Smooth muscle cell (in vitro differentiated cells): Measurements from ENCODE around the gene CRB3. TPM values are rescaled to one million over a fixed set of nuclear protein-coding genes. Genes with fewer than 3 reads are reported as not detected.

ENCODE experiments used
- DNase-seq: peaks from one replicate; lab custom pipeline; 2025; ENCODE audit not compliant: unreplicated experiment; lab: John Stamatoyannopoulos, UW
- H2AFZ ChIP-seq: fragments of 200-600 bp; sonication (generic); 2 replicates; pipeline ENCODE4 v1.6.0; 2016; ENCODE audit warnings: antibody characterized with exemption, low read depth, mild to moderate bottlenecking
- H3F3A ChIP-seq: fragments of 200-600 bp; sonication (generic); 2 replicates; pipeline ENCODE4 v1.6.0; 2017; ENCODE audit warnings: antibody characterized with exemption, low read depth
- H3K27ac ChIP-seq: fragments of 200-600 bp; sonication (generic); 2 replicates; pipeline ENCODE4 v1.5.1; 2016; ENCODE audit warnings: low read depth, mild to moderate bottlenecking
- H3K27me3 ChIP-seq: fragments of 200-600 bp; sonication (generic); 2 replicates; pipeline ENCODE4 v1.6.1; 2016; ENCODE audit warnings: low read depth, mild to moderate bottlenecking
- H3K36me3 ChIP-seq: fragments of 200-600 bp; sonication (generic); 2 replicates; pipeline ENCODE4 v1.5.1; 2016; ENCODE audit warnings: low read depth
- H3K4me1 ChIP-seq: fragments of 200-600 bp; sonication (generic); 2 replicates; pipeline ENCODE4 v1.5.1; 2016; ENCODE audit warnings: low read depth
- H3K4me2 ChIP-seq: fragments of 200-600 bp; sonication (generic); 2 replicates; pipeline ENCODE4 v1.6.0; 2016; ENCODE audit warnings: mild to moderate bottlenecking
- H3K4me3 ChIP-seq: fragments of 200-600 bp; sonication (generic); 2 replicates; pipeline ENCODE4 v1.5.1; 2016; ENCODE audit warnings: mild to moderate bottlenecking
- H3K79me2 ChIP-seq: fragments of 200-600 bp; sonication (generic); 2 replicates; pipeline ENCODE4 v1.6.0; 2016; ENCODE audit warnings: low read depth, mild to moderate bottlenecking
- H3K9ac ChIP-seq: fragments of 200-600 bp; sonication (generic); 2 replicates; pipeline ENCODE4 v1.6.0; 2016; ENCODE audit warnings: low read depth
- H3K9me3 ChIP-seq: fragments of 200-600 bp; sonication (generic); replicated peaks from 2 replicates; pipeline ENCODE4 v1.5.1; 2016; ENCODE audit warnings: low read depth
- H4K20me1 ChIP-seq: fragments of 200-600 bp; sonication (generic); 2 replicates; pipeline ENCODE4 v1.6.0; 2016; ENCODE audit warnings: low read depth
- CTCF ChIP-seq: fragments of 200-600 bp; sonication (generic); IDR thresholded peaks from 2 replicates; pipeline ENCODE4 v1.5.1; 2017; ENCODE audit warnings: borderline replicate concordance, mild to moderate bottlenecking, antibody characterized with exemption; ENCODE audit not compliant: insufficient read depth, poor library complexity, severe bottlenecking
- WGBS: methylation state at CpG from one replicate; pipeline ENCODE4 v1.1.7; 2016; ENCODE audit warnings: low lambda C conversion rate; 5-methylcytosine and 5-hydroxymethylcytosine counted together
- polyA plus RNA-seq: library from polyadenylated mRNA; unstranded; fragments of >200 nt; fragmentation: Nextera tagmentation; extraction: Ambion mirVana; gene quantifications from 2 replicates; pipeline ENCODE4 v1.2.1, GENCODE V29; 2016
- total RNA-seq: library from RNA; depleted of rRNA; stranded (reverse); fragments of >200 nt; gene quantifications from 2 replicates; pipeline ENCODE4 v1.2.3, GENCODE V29; 2014

Gene CRB3
- total and polyA plus RNA-seq, 2 experiments from 2014 or later: 2.5 to 4.0 TPM

DNA sequence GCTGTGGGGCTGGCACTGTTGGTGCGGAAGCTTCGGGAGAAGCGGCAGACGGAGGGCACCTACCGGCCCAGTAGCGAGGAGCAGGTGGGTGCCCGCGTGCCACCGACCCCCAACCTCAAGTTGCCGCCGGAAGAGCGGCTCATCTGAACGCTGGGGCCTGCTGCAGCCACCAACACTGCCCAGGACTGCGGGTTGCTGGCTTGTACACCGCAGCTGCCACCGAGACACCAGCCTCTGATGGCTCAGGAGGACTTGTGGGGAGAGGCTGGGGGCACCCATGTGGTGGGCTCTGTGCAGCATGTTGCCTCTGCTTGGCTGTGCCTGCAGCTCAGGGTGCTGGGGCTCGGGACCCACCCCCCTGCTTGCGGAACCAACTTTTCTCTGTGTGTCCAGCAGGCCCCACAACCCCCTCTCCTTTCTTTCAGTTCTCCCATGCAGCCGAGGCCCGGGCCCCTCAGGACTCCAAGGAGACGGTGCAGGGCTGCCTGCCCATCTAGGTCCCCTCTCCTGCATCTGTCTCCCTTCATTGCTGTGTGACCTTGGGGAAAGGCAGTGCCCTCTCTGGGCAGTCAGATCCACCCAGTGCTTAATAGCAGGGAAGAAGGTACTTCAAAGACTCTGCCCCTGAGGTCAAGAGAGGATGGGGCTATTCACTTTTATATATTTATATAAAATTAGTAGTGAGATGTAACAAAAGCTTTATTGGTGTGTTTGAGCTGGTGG is 2.6 kb downstream of the CRB3 start:
- Histone ChIP-seq H4K20me1 (no peaks in the 10 kb centered on the region), H3K9me3 (no peaks in the 10 kb centered on the region), H3K36me3 (no peaks in the 10 kb centered on the region), H2AFZ (no peak overlapping the region), H3K27ac (no peak overlapping the region), H3K27me3 (peaks cover 26% of the 10 kb centered on the region), H3F3A (no peaks in the 10 kb centered on the region), H3K79me2 (no peaks in the 10 kb centered on the region), H3K4me2 (no peak overlapping the region), H3K4me1 (no peaks in the 10 kb centered on the region), H3K4me3 (no peak overlapping the region), H3K9ac (no peak overlapping the region)
- no peak for TF ChIP-seq CTCF
- DNase-seq: no peak
- WGBS: 94% methylated on average over 21 of the region's 21 CpGs

GRCh38 chr19:6467384-6467783 is 3.3 kb downstream of the CRB3 start:
- no peak overlapping the region for H3K9ac ChIP-seq
- DNase-seq: no peak
- WGBS: 95% methylated on average over 8 of the region's 8 CpGs
- no peak overlapping the region for H3K4me3 ChIP-seq
- no peak for TF ChIP-seq CTCF
- H3K9me3 ChIP-seq: no peaks in the 10 kb centered on the region
- no peaks in the 10 kb centered on the region for H3K79me2 ChIP-seq
- no peak overlapping the region for H3K4me2 ChIP-seq
- no peak overlapping the region for H2AFZ ChIP-seq
- H3K27ac ChIP-seq: no peak overlapping the region
- no peaks in the 10 kb centered on the region for H3K4me1 ChIP-seq
- H4K20me1 ChIP-seq: no peaks in the 10 kb centered on the region
- no peaks in the 10 kb centered on the region for H3F3A ChIP-seq
- H3K27me3 ChIP-seq: peaks cover 26% of the 10 kb centered on the region
- no peaks in the 10 kb centered on the region for H3K36me3 ChIP-seq

DNA sequence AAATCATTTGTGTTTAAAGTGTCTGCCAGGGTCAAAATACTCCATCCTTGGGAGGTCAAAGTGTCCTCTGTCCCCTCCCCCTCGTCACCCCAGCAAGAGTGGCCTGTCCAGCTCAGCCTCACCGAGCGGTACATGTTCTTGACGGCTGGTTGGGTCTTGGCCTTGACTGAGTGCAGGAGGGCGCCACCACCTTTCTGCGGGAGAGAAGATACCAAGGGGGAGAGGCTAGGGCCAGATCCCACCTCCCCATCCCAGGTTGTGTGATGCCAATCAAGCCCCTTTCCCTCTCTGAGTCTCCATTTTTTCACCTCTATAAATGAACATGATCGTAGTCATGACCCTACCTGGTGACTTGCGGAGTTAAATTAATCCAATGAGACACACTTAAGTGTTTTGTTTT is 6.1 kb downstream of the CRB3 start:
- no peak for TF ChIP-seq CTCF

GRCh38 chr19:6471076-6471475 is 7.0 kb downstream of the CRB3 start:
- no peak overlapping the region for H3K27ac ChIP-seq
- TF ChIP-seq CTCF: no peak
- no peaks in the 10 kb centered on the region for H3K9me3 ChIP-seq
- peaks cover 9% of the 10 kb centered on the region for H3K4me1 ChIP-seq
- no peaks in the 10 kb centered on the region for H3F3A ChIP-seq
- DNase-seq: no peak
- 76% methylated on average over 14 of the region's 14 CpGs for WGBS
- H3K4me2 ChIP-seq: no peak overlapping the region
- no peak overlapping the region for H2AFZ ChIP-seq
- H3K4me3 ChIP-seq: no peak overlapping the region
- H3K36me3 ChIP-seq: no peaks in the 10 kb centered on the region
- H3K79me2 ChIP-seq: no peaks in the 10 kb centered on the region
- H4K20me1 ChIP-seq: no peaks in the 10 kb centered on the region
- peaks cover 18% of the 10 kb centered on the region for H3K27me3 ChIP-seq
- no peak overlapping the region for H3K9ac ChIP-seq

More for the DNA sequence above, 6.1 kb downstream of the CRB3 start:
- no peaks in the 10 kb centered on the region for H3F3A ChIP-seq
- no peak overlapping the region for H3K27ac ChIP-seq
- no peaks in the 10 kb centered on the region for H3K9me3 ChIP-seq
- H4K20me1 ChIP-seq: no peaks in the 10 kb centered on the region
- no peak overlapping the region for H2AFZ ChIP-seq
- H3K79me2 ChIP-seq: no peaks in the 10 kb centered on the region
- 90% methylated on average over 8 of the region's 8 CpGs for WGBS
- H3K4me1 ChIP-seq: peaks cover under 1% of the 10 kb centered on the region
- no peak overlapping the region for H3K4me3 ChIP-seq
- H3K4me2 ChIP-seq: no peak overlapping the region
- H3K9ac ChIP-seq: no peak overlapping the region
- H3K27me3 ChIP-seq: peaks cover 16% of the 10 kb centered on the region
- DNase-seq: no peak
- no peaks in the 10 kb centered on the region for H3K36me3 ChIP-seq
